PC-3 (cell line): ENCODE data around the gene MZB1. TPM values are rescaled to one million over a fixed set of nuclear protein-coding genes. Genes with fewer than 3 reads are reported as not detected.

ENCODE experiments used
- ATAC-seq: fragments of 200-7000 bp; cut with Tn5 transposase; 2 replicates; pipeline ENCODE4 v1.9.1; 2020; ENCODE audit warnings: mild to moderate bottlenecking, moderate library complexity
- BruUV-seq: library from RNA; stranded (reverse); fragments of 400-500 nt; replicated peaks from 2 replicates; lab custom pipeline; 2021; lab: Mats Ljungman, UMichigan
- CTCF ChIA-PET: fragments of 300-600 bp; sonication (Branson Sonifier 250); formaldehyde crosslinking; loops from one replicate; lab custom pipeline; 2022; ENCODE audit warnings: antibody characterized with exemption; lab: Charles Lee
- POLR2A ChIA-PET: fragments of 300-600 bp; sonication (Branson Sonifier 250); formaldehyde crosslinking; loops from one replicate; lab custom pipeline; 2022; ENCODE audit warnings: antibody characterized with exemption; ENCODE audit not compliant: unreplicated experiment; lab: Charles Lee
- DNase-seq: peaks from one replicate; pipeline ENCODE4 v3.0.0-alpha.2; 2015
- H2AFZ ChIP-seq: fragments of 300-600 bp; sonication (generic); 2 replicates; pipeline ENCODE4 v1.6.0; 2016; ENCODE audit warnings: antibody characterized with exemption, low read length
- H3F3A ChIP-seq: fragments of 300-600 bp; sonication (generic); one replicate; pipeline ENCODE4 v1.6.0; 2017; ENCODE audit warnings: antibody characterized with exemption, low read length, control low read depth, mild to moderate bottlenecking; ENCODE audit not compliant: unreplicated experiment
- H3K27ac ChIP-seq: fragments of 300-600 bp; sonication (generic); 2 replicates; pipeline ENCODE4 v1.5.1; 2016; ENCODE audit warnings: mild to moderate bottlenecking, low read length
- H3K27me3 ChIP-seq: fragments of 300-600 bp; sonication (generic); 2 replicates; pipeline ENCODE4 v1.6.1; 2016; ENCODE audit warnings: low read length, mixed read lengths
- H3K36me3 ChIP-seq: fragments of 300-600 bp; sonication (generic); 2 replicates; pipeline ENCODE4 v1.6.1; 2016; ENCODE audit warnings: low read depth, mixed run types, low read length, mixed read lengths
- H3K4me1 ChIP-seq: fragments of 300-600 bp; sonication (generic); 2 replicates; pipeline ENCODE4 v1.5.1; 2016; ENCODE audit warnings: low read length; ENCODE audit not compliant: insufficient read depth
- H3K4me2 ChIP-seq: fragments of 300-600 bp; sonication (generic); 2 replicates; pipeline ENCODE4 v1.6.0; 2016; ENCODE audit warnings: low read length
- H3K4me3 ChIP-seq: fragments of 300-600 bp; sonication (generic); 2 replicates; pipeline ENCODE4 v1.5.1; 2016; ENCODE audit warnings: mild to moderate bottlenecking, low read length, mixed read lengths
- H3K79me2 ChIP-seq: fragments of 300-600 bp; sonication (generic); 2 replicates; pipeline ENCODE4 v1.6.1; 2017; ENCODE audit warnings: low read length, mixed read lengths
- H3K9ac ChIP-seq: fragments of 300-600 bp; sonication (generic); 2 replicates; pipeline ENCODE4 v1.6.0; 2016; ENCODE audit warnings: mild to moderate bottlenecking, low read length
- H3K9me2 ChIP-seq: fragments of 300-600 bp; sonication (generic); replicated peaks from 2 replicates; pipeline ENCODE4 v1.6.1; 2016; ENCODE audit warnings: mixed run types, low read length, mixed read lengths
- H3K9me3 ChIP-seq: fragments of 300-600 bp; sonication (generic); 2 replicates; pipeline ENCODE4 v1.6.1; 2016; ENCODE audit warnings: low read length, mixed read lengths
- H4K20me1 ChIP-seq: fragments of 300-600 bp; sonication (generic); 2 replicates; pipeline ENCODE4 v1.6.1; 2016; ENCODE audit warnings: low read length, mixed read lengths
- EZH2 ChIP-seq: fragments of 300-600 bp; sonication (generic); IDR thresholded peaks from one replicate; pipeline ENCODE4 v1.6.1; 2017; ENCODE audit warnings: antibody characterized with exemption, mild to moderate bottlenecking, low read length; ENCODE audit not compliant: unreplicated experiment
- EZH2phosphoT487 ChIP-seq: fragments of 300-600 bp; sonication (generic); IDR thresholded peaks from 2 replicates; pipeline ENCODE4 v1.6.1; 2018; ENCODE audit warnings: mild to moderate bottlenecking, antibody characterized with exemption, low read length, borderline replicate concordance
- intact Hi-C: fragments of 100-400 bp; cut with micrococcal nuclease; formaldehyde crosslinking; loops from 2 replicates; pipeline ENCODE4 v1.9.0; 2023
- total RNA-seq: library from RNA; depleted of rRNA; stranded (reverse); fragments of >200 nt; gene quantifications from 2 replicates; pipeline ENCODE4 v1.2.3, GENCODE V29; 2014
- TF ChIP-seq, protein P1 (sequence below): fragments of 300-600 bp; sonication (generic); conservative IDR thresholded peaks from 2 replicates; pipeline ENCODE4 v1.5.1; 2017; ENCODE audit warnings: antibody characterized with exemption, low read depth, mild to moderate bottlenecking, low read length

Gene MZB1
- total RNA-seq, 1 experiment from 2014 or later: 0.22 TPM

- Histone ChIP-seq H3K79me2 (no peaks in the 10 kb centered on the region), H3K27ac (no peak overlapping the region), H4K20me1 (no peaks in the 10 kb centered on the region), H3K4me1 (peaks cover 4% of the 10 kb centered on the region; the same call in 1 of the 2 replicates), H3K4me3 (no peak overlapping the region), H3F3A (no peaks in the 10 kb centered on the region), H3K4me2 (no peak overlapping the region), H3K27me3 (no peaks in the 10 kb centered on the region), H3K9ac (no peak overlapping the region), H2AFZ (no peak overlapping the region), H3K9me3 (no peaks in the 10 kb centered on the region), H3K36me3 (no peaks in the 10 kb centered on the region), H3K9me2 (no peaks in the 10 kb centered on the region)
- POLR2A ChIA-PET: no interaction called here
- intact Hi-C loops: no loop called here
- TF ChIP-seq EZH2: no peak
- TF ChIP-seq EZH2phosphoT487: no peak
- ATAC-seq (no peak), DNase-seq (no peak)
- no TSS peak for BruUV-seq
- CTCF ChIA-PET: no interaction called here
These were observed 5.6 kb downstream of the MZB1 start for GRCh38 chr5:139383993-139384590.

DNA sequence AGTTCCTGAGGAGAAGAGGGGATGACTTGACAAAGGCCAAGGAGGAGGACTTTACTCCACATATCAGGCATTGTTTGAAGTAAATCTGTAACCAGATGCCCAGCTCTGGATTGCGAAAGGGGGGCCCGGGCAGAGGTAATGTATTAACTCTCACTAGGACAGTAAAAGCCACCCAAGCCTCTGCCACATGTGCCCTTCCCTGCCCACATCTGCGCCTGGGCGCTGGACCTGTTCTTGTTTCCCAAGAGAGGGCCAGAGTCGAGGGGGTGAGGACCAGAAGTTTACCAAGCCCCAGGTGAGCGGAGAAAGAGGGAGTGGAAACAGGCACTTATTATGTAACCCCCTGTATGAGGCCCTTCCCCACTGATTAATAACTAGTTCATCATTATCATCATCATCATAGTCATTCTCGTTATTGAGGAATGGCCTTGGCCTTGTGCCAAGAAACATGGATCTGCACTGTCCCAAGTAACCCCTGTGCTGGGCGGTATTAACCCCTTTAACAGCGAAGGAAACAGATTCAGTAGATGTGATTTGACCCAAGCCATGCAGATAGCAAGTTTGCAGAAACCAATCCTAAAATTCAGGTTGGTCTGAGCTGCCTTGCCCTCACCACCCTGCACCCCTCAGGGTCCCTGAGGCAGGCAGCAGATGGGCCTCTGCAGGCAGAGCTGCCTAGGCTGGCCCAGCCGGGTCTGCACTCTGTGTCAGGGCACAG is 6.3 kb downstream of the MZB1 start, which contains the start of gene SLC23A1:
TSS of gene SLC23A1 (minus strand) at position 23 of the 718 bp plus-strand sequence. CDS start 44 bp downstream, outside the sequence.
- Histone ChIP-seq H3K9me3 (no peaks in the 10 kb centered on the region), H3K4me2 (no peak within 1 kb of the TSS), H3F3A (no peaks in the 10 kb centered on the region), H4K20me1 (no peaks in the 10 kb centered on the region), H3K27ac (no peak within 1 kb of the TSS), H2AFZ (no peak within 1 kb of the TSS), H3K9me2 (no peaks in the 10 kb centered on the region), H3K79me2 (no peaks in the 10 kb centered on the region), H3K27me3 (no peaks in the 10 kb centered on the region), H3K4me3 (no peak within 1 kb of the TSS), H3K4me1 (peaks cover 4% of the 10 kb centered on the region; the same call in 1 of the 2 replicates), H3K9ac (no peak within 1 kb of the TSS), H3K36me3 (no peaks in the 10 kb centered on the region)
- DNase-seq (no peak), ATAC-seq (no peak)
- intact Hi-C loops: no loop called here
- no TSS peak for BruUV-seq
- ChIA-PET POLR2A (interaction anchor here (0.5 kb wide), 1 partner anchor 53 kb away, joined by 4 read pairs; no protein-coding TSS in a partner anchor), CTCF (no interaction called here)
- TF ChIP-seq EZH2phosphoT487 (no peak), EZH2 (no peak)
- TF ChIP-seq, protein P1, sequence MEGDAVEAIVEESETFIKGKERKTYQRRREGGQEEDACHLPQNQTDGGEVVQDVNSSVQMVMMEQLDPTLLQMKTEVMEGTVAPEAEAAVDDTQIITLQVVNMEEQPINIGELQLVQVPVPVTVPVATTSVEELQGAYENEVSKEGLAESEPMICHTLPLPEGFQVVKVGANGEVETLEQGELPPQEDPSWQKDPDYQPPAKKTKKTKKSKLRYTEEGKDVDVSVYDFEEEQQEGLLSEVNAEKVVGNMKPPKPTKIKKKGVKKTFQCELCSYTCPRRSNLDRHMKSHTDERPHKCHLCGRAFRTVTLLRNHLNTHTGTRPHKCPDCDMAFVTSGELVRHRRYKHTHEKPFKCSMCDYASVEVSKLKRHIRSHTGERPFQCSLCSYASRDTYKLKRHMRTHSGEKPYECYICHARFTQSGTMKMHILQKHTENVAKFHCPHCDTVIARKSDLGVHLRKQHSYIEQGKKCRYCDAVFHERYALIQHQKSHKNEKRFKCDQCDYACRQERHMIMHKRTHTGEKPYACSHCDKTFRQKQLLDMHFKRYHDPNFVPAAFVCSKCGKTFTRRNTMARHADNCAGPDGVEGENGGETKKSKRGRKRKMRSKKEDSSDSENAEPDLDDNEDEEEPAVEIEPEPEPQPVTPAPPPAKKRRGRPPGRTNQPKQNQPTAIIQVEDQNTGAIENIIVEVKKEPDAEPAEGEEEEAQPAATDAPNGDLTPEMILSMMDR: no peak

DNA sequence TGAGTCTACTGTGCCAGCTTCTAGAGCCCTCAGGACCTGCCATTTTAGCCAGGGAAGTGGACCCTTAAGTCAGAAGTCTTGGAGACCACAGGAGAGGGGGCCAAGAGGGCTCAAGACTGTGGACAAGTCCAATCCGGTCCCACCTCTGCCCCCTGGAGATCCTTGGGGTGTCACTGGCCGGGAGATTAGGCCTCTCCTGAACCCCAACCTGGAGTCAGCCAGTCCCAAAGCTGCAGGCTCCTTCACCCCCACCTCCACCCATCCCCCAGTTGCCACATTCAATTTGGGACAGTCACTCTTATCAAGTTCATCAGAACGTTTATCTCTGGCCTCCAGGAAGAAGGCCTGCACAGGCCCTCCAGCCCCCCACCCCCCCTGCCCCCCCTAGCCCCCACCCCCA is 6.9 kb downstream of the MZB1 start:
- Histone ChIP-seq H3K4me3 (no peak overlapping the region), H3K9me2 (no peaks in the 10 kb centered on the region), H3K4me2 (no peak overlapping the region), H3K9ac (no peak overlapping the region), H3F3A (no peaks in the 10 kb centered on the region), H3K27me3 (no peaks in the 10 kb centered on the region), H2AFZ (no peak overlapping the region), H3K36me3 (no peaks in the 10 kb centered on the region), H3K27ac (no peak overlapping the region), H3K79me2 (no peaks in the 10 kb centered on the region), H3K4me1 (peaks cover 4% of the 10 kb centered on the region; the same call in 1 of the 2 replicates), H3K9me3 (no peaks in the 10 kb centered on the region), H4K20me1 (no peaks in the 10 kb centered on the region)
- ChIA-PET POLR2A (no interaction called here), CTCF (no interaction called here)
- ATAC-seq (no peak), DNase-seq (no peak)
- intact Hi-C loops: no loop called here
- no TSS peak for BruUV-seq
- TF ChIP-seq EZH2: no peak
- no peak for TF ChIP-seq EZH2phosphoT487
- TF ChIP-seq, protein P1: no peak
